ENCODE results near the gene ARHGAP26.

The ARHGAP26 gene

GRCh38 chr5:143177263-143177983, 407.2 kb downstream of the ARHGAP26 start:
- no peak for DNase-seq

DNA sequence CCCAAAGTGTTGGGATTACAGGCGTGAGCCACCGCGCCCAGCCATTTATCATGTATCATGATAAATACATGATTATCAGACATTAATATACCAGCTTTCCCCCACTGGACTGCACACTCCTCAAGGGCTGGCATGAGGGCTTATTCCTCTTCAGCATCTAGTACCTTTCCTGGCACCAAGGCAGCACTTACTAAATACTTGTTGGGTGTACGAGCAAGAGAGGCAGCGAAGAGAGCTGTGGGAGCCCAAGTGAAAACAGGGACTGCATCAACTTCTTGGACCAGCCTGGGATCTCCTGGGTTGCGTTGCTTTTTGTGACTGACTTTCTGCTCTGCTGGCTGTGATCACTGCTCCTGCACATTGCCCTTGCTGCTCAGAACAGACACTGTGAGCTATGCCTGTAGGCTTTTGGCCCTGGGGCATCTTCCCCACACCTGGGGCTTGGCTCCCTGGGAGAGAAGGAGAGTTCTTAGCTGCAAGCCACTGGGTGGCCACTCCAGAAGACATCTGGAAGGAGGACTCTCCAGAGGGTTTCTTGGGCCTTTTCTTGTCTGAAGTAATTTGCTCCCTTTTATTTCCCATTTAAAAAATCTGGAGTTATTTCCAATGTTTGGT, 409.1 kb downstream of the ARHGAP26 start:
- DNase-seq, result no peak

DNA sequence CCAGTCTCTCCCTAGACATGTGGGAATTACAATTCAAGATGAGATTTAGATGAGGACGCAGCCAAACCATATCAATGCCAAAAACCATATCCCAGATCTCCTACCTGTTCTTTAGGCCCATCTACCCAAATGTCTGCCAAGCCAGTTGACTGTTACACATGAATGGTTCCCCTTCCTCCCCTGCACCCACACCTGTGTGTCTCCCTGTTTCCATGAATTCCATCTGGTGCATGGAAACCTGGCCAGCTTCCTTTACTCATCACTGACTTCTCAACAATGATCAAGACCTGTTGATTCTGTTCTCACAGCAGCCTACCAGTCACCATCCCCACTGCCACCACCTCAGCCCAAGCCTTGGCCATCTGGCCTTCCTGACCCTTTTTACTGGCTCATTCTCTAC, 410.6 kb downstream of the ARHGAP26 start:
- no peak for DNase-seq

GRCh38 chr5:143181173-143181572, 411.0 kb downstream of the ARHGAP26 start:
- no peak for DNase-seq

- DNase-seq, result no peak
Observed at GRCh38 chr5:143182106-143182505, 411.9 kb downstream of the ARHGAP26 start.

DNA sequence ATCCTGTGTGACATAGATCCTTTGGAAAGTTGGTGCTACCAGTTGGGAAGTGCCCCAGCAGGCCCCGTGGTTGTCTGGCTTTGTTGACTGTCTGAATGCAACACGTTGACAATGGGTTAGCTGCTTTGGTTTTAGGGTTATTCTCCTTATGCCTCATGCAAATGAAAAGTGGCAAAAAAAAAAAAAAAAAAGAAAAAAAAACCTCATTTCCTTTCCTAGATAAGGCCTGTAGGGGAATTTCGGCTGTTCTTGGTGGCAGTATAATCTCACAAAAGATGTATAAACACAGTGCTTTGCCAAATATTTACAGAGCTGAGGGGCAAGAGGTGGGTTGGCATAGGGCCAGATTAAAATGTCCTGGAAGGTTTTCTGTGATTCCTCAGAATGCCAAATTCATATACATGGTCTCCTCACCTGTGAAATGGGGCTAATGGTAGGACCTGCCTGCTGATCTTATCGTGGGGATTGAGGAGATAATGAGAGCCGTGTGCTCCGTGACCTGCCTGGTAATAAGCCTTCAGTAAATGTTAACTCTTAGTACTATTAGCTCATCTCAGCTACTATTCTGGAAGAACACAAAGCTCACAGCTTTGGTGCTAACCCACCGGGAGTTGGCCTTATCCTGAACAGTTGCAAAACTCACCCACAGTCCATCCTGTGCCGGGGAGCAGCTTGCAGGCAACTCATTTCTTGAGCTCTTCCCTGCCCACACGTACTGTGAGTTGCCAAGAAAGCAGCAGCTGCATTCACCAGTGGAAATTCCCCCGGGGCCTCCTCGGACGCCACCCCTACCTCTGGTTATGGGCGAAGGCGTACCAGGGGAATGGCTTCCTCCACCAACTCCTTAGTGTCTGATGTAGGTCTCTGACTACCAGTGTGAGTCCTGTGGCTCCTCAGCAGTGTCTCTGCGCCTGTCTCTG, 413.0 kb downstream of the ARHGAP26 start:
- DNase-seq, result no peak

- no peak for DNase-seq
Observed at GRCh38 chr5:143183989-143184388, 413.8 kb downstream of the ARHGAP26 start.

DNA sequence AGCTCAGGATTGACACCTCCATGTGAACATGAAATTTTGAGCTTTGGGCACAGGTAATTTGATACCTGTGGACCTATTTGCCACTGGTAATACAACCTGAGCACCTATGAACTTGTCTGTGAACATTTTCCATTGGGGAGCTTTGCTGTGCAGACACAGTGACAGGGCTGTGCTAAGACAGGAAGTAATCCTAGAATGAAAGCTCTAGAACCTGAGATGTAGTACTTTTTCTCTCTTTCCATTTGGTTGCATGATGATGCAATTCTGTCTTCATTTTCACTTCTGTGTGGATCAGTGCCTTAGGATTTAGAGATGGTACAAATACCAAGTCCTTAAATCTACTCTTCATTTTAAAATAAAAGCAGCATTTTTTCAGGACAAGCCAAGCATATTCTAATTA, 416.4 kb downstream of the ARHGAP26 start:
- no peak for DNase-seq

GRCh38 chr5:143187495-143187894, 417.3 kb downstream of the ARHGAP26 start:
- no peak for DNase-seq

- DNase-seq, result no peak
Observed at GRCh38 chr5:143188083-143188482, 417.9 kb downstream of the ARHGAP26 start.

GRCh38 chr5:143188692-143189091, 418.5 kb downstream of the ARHGAP26 start:
- DNase-seq, result no peak

- no peak for DNase-seq
Observed at GRCh38 chr5:143190260-143190810, 420.2 kb downstream of the ARHGAP26 start.

DNA sequence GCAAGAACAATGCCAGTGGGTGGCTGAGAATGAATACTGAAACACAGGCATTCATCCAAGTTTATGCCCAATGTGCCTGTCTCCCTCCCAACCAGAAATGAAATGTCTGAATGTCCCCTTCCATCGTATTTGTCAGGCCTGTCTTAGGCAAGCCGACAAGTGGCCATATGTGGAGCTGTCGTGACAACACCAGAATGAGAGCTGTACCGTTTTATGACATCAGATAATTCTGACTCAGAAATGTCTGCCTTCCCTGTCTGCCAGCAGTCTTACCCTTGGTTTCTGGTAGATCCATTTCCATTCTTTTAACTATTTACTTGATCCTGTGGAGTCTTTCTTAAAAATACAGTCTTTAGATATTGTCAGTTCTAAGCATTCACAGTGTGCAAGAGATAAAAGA, 421.5 kb downstream of the ARHGAP26 start:
- no peak for DNase-seq

DNA sequence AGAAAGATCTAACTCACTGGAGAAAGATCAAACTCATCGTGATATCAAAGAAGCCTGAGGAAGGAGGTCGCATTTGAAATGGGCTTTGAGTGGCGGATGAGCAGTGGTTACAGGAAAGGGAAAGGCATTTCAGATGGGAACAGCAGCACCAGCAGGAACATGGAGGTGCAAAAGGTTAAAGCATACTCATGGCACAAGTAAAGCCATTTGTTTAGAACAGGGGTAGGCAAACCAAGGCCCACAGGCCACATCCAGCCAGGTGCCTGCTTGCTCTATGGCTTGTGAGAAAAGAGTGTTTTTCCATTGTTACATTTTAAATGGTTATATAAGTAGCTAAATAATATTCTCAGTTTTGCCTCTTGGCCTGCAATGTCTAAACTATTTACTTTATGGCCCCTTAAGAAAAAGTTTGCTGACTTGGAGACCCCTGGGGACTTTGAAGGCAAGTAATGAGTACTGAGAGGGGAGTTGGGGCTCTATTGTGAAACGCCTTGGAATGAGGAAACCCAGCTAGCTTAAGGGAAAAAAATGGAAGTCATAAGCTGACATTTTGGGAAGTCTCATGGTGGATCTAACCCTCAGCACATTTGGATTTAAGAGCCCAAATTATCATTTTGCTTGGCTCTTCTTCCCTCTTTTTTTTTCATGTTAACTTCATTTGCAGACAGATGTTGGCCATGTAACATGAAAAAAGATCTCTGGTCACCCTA, 422.2 kb downstream of the ARHGAP26 start:
- DNase-seq, result no peak

GRCh38 chr5:143194206-143194605, 424.0 kb downstream of the ARHGAP26 start:
- no peak for DNase-seq

GRCh38 chr5:143194713-143195112, 424.5 kb downstream of the ARHGAP26 start:
- DNase-seq, result no peak

GRCh38 chr5:143195491-143195890, 425.3 kb downstream of the ARHGAP26 start:
- no peak for DNase-seq

DNA sequence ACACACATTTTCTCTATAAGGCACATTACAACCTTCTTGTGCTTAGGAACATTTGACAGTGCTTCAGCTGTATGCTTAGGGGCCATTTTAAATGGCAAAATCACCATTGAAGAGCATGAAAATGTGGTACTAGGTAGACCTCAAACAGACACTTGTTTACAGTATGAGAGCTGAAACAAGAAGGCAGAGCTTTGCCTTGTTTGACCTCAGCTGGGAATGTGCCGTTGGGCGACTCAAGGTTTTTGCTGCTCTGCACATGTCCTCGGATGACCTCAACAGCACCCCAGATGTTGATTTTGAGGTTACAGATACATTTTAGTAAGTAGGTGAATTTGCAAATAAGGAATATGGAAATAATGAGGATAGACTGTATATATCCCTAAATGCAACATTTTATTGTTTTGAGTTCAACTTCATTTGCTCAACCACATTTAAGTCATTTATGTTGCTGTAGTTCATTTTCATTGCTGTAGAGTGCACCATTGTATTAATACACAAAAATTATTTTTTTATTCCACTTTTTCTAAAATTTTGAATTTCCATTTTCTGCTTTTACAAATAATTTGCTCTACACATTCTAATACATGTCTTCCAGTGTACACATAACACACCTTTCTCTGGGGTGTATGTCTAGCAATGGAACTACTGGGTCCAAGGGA, 426.6 kb downstream of the ARHGAP26 start:
- no peak for DNase-seq

- DNase-seq, result no peak
Observed at GRCh38 chr5:143197260-143197656, 427.1 kb downstream of the ARHGAP26 start.

DNA sequence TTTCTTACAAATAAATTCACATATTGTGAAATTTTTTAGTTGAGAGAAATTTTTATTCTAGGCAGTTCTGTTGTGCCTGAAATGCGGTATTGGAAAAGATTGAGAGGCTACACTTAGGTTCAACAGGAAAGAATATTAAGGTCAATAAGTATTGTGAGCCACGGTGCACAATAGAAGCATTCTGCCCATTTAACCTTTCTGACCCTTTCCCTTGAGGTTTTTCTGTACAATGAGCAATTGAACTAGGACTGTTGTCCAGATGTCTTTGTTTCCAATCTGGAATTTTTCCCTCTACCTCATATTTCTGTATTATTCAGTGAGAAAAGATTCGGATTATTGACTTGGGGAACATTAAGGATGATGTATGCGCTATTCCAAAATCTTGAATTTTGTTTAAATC, 428.2 kb downstream of the ARHGAP26 start:
- no peak for DNase-seq

DNA sequence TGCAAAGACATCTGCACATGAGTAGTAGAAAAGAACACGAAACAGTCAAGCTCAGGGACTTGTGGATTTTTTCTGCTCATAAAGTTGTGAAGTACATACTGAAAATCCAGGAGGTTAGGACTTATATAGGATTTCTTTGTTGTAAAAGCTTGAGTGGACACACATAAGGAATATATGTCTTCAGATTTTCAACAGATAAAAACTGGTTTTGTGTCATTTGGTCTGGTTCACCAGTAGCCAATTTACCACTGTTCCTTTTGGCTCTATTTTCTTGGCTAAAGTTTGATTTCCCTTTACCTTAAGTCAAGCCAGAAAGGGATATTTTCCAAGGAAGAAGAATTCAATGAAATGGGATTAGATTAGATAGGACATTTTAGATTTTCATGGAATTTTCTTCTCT, 429.0 kb downstream of the ARHGAP26 start:
- DNase-seq, result no peak

DNA sequence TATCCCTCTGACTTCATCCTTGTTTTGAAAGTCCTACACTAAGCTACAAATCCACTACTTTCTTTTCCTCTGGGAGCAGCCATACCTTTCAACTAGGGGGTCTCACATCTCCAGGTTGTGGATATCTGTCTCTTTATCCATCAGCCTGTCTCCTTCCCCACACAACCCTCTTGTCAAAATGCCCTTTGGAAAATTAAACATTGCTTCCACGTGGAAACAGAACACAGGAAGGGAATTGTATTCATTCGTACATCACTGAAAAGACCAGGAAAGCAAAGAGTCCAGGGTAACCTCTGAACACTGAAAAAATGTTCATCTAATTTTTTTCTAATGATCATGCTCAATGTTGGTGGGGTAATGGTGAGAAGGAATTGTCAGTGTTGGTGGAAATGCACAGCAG, 429.7 kb downstream of the ARHGAP26 start:
- DNase-seq, result no peak
